Measurements from ENCODE around the gene MRPS35. TPM values are rescaled to one million over a fixed set of nuclear protein-coding genes. Genes with fewer than 3 reads are reported as not detected.
A peak's percentile ranks its signal among the peaks of the same experiment; 100 is the strongest.

MRPS35 gene
- polyA plus RNA-seq, 1 donor: 67.4 TPM

DNA sequence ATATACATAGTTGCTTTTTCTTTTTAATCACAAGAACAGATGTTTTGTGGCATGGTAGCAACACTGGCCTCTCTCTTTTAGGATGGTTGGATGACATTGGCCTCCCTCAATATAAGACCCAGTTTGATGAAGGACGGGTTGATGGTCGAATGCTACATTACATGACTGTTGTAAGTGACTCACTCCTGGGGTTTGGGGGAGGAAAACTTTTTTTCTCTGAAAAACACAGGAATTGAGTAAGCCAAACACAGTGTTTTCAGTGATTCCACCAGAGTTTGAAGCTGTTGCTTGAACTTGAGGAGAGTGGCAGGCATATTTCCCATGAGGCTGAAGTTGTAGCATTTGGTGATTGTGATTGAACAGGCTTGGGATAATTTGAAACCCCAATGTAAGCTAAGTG, 28.1 kb upstream of the MRPS35 start:
- no peak for DNase-seq
- H3K27me3 ChIP-seq (ENCODE audit: control insufficient read depth, insufficient read depth, low read length): no peaks in the 10 kb centered on the region
- H3K4me1 ChIP-seq (ENCODE audit: control insufficient read depth, insufficient read depth, low read length): no peaks in the 10 kb centered on the region
- H3K36me3 ChIP-seq (ENCODE audit: control insufficient read depth, insufficient read depth, low read length): peaks cover 40% of the 10 kb centered on the region
- H3K9me3 ChIP-seq (ENCODE audit: control insufficient read depth, low read depth, low read length): no peaks in the 10 kb centered on the region
- H3K27ac ChIP-seq (ENCODE audit: low read length): no peak overlapping the region
- WGBS (ENCODE audit: insufficient coverage, low lambda C conversion rate): no CpG with 5 or more reads among the region's 2 CpGs
- H3K4me3 ChIP-seq (ENCODE audit: low read length): no peak overlapping the region

DNA sequence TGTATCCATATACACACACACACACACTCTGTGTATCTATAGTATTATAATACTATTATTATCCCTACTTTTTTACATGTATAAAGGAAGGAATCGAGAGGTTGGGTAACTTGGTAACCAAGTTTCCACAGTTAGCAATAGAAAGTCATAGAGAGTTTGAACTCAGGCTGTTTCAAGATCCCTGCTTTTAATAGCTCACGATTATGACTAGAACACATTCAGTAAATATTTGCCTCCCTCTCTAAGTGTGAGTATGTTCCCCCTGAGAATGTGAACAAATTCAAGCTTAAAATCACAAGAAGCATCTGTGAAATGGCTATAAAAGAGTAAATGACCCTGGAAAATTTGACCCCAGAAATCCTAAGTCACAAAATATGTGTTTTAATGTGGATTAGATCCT, 25.4 kb upstream of the MRPS35 start:
- H3K4me3 ChIP-seq (ENCODE audit: low read length): no peak overlapping the region
- no peak for DNase-seq
- H3K27me3 ChIP-seq (ENCODE audit: control insufficient read depth, insufficient read depth, low read length): no peaks in the 10 kb centered on the region
- H3K9me3 ChIP-seq (ENCODE audit: control insufficient read depth, low read depth, low read length): no peaks in the 10 kb centered on the region
- peaks cover 45% of the 10 kb centered on the region for H3K36me3 ChIP-seq (ENCODE audit: control insufficient read depth, insufficient read depth, low read length)
- no peaks in the 10 kb centered on the region for H3K4me1 ChIP-seq (ENCODE audit: control insufficient read depth, insufficient read depth, low read length)
- no peak overlapping the region for H3K27ac ChIP-seq (ENCODE audit: low read length)
- WGBS (ENCODE audit: insufficient coverage, low lambda C conversion rate): no CpG with 5 or more reads among the region's 2 CpGs

DNA sequence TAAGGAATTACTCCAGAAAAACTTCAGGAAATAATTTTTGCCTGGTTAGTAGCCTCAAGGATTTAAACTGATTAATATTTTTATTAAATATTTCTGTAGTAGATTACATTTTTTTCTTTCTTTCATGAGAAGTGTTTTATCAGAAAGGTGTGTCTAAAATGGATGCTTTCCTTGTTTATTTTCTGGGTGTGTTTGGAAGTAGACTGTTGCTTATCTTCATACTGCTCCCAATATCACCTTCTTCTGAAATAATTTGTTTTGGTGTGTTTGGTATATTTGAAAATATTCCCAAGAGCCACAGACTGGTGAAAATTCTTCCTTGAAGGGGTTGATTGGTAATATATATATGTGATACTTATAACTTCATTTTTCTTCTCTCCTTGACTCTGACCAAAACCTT, 24.5 kb upstream of the MRPS35 start:
- Histone ChIP-seq H3K27ac (ENCODE audit: low read length) (no peak overlapping the region), H3K27me3 (ENCODE audit: control insufficient read depth, insufficient read depth, low read length) (no peaks in the 10 kb centered on the region), H3K4me3 (ENCODE audit: low read length) (no peak overlapping the region), H3K4me1 (ENCODE audit: control insufficient read depth, insufficient read depth, low read length) (no peaks in the 10 kb centered on the region), H3K36me3 (ENCODE audit: control insufficient read depth, insufficient read depth, low read length) (peaks cover 43% of the 10 kb centered on the region), H3K9me3 (ENCODE audit: control insufficient read depth, low read depth, low read length) (no peaks in the 10 kb centered on the region)
- no peak for DNase-seq

DNA sequence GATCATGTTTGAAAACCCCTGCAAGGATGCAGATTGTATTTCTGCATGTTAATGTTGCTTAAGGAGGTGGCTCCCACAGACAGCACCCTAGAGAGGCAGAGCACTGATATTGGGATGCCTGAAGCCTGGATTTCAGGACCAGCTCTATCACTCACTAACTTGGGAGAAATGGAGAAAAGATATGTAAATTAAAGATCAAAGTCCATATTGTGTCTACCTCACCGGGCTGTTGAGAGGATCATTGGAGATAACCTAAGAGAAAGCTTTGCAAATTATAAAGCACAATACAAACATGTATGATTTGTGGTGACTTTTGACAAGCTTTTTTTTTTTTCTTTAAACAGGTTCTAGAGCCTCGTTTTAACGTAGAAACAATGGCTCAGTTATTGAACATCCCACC, 22.0 kb upstream of the MRPS35 start:
- no peaks in the 10 kb centered on the region for H3K27me3 ChIP-seq (ENCODE audit: control insufficient read depth, insufficient read depth, low read length)
- H3K9me3 ChIP-seq (ENCODE audit: control insufficient read depth, low read depth, low read length): no peaks in the 10 kb centered on the region
- no CpG with 5 or more reads among the region's 3 CpGs for WGBS (ENCODE audit: insufficient coverage, low lambda C conversion rate)
- no peaks in the 10 kb centered on the region for H3K4me1 ChIP-seq (ENCODE audit: control insufficient read depth, insufficient read depth, low read length)
- H3K36me3 ChIP-seq (ENCODE audit: control insufficient read depth, insufficient read depth, low read length): peaks cover 42% of the 10 kb centered on the region
- DNase-seq: peak in 1 of 2 donors; percentile 36
- H3K27ac ChIP-seq (ENCODE audit: low read length): no peak overlapping the region
- no peak overlapping the region for H3K4me3 ChIP-seq (ENCODE audit: low read length)

GRCh38 chr12:27689558-27690180, 21.0 kb upstream of the MRPS35 start:
- Histone ChIP-seq H3K27me3 (ENCODE audit: control insufficient read depth, insufficient read depth, low read length) (no peaks in the 10 kb centered on the region), H3K36me3 (ENCODE audit: control insufficient read depth, insufficient read depth, low read length) (peaks cover 42% of the 10 kb centered on the region), H3K4me3 (ENCODE audit: low read length) (no peak overlapping the region), H3K4me1 (ENCODE audit: control insufficient read depth, insufficient read depth, low read length) (no peaks in the 10 kb centered on the region), H3K9me3 (ENCODE audit: control insufficient read depth, low read depth, low read length) (no peaks in the 10 kb centered on the region), H3K27ac (ENCODE audit: low read length) (no peak overlapping the region)
- 88% methylated on average over 2 of the region's 13 CpGs for WGBS (ENCODE audit: insufficient coverage, low lambda C conversion rate)
- DNase-seq: no peak

DNA sequence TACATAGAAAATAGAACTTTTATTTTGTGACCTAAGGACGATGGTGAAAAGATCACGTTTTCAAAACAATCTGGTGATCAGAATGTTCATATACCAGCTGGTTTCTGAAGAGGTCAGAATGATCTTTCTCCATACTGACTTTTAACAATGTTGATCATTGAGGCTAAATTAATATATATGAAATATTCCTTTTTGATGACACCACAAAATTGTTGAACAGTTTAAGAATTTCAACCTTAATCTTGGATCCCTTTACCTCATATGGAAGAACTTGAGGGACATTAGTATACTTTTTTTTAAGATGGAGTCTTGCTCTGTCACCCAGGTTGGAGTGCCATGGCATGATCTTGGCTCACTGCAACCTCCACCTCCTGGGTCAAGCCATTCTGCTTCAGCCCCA, 17.2 kb upstream of the MRPS35 start:
- no peak for DNase-seq
- 94% methylated on average over 2 of the region's 2 CpGs for WGBS (ENCODE audit: insufficient coverage, low lambda C conversion rate)
- Histone ChIP-seq H3K9me3 (ENCODE audit: control insufficient read depth, low read depth, low read length) (no peaks in the 10 kb centered on the region), H3K4me3 (ENCODE audit: low read length) (no peak overlapping the region), H3K27me3 (ENCODE audit: control insufficient read depth, insufficient read depth, low read length) (no peaks in the 10 kb centered on the region), H3K4me1 (ENCODE audit: control insufficient read depth, insufficient read depth, low read length) (peaks cover 9% of the 10 kb centered on the region), H3K27ac (ENCODE audit: low read length) (no peak overlapping the region), H3K36me3 (ENCODE audit: control insufficient read depth, insufficient read depth, low read length) (peaks cover 28% of the 10 kb centered on the region)

DNA sequence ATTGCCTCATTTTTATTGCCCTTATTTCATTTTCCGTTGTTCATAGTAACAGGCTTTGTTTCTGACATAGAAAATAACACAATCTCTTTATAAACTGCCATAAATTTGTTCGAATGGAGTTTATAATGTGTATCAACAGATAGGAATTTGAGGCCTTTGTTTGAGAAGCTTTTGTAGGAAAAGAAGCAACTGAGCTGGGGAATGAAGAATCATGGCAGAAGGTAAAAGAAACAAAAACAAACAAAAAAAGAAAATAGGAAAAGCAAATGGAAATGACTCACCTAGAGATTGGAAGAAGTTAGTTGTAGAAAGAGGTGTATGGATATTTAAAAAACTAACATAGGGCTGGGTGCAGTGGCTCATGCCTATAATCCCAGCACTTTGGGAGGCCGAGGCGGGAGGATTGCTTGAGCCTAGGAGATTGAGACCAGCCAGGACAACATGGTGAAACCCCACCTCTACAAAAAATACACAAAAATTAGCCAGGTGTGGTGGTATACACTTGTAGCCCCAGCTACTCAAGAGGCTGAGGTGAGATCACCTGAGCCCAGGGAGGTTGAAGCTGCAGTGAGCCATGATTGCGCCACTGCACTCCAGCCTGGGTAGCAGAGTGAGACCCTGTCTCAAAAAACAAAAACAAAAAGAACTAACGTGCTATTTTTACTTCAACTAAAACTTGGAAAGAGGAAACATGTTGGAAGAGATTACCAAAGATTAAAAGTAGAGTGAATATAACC, 14.9 kb upstream of the MRPS35 start:
- no peak overlapping the region for H3K4me3 ChIP-seq (ENCODE audit: low read length)
- H3K27me3 ChIP-seq (ENCODE audit: control insufficient read depth, insufficient read depth, low read length): no peaks in the 10 kb centered on the region
- H3K4me1 ChIP-seq (ENCODE audit: control insufficient read depth, insufficient read depth, low read length): peaks cover 9% of the 10 kb centered on the region
- no peak overlapping the region for H3K27ac ChIP-seq (ENCODE audit: low read length)
- no peak for DNase-seq
- H3K9me3 ChIP-seq (ENCODE audit: control insufficient read depth, low read depth, low read length): no peaks in the 10 kb centered on the region
- peaks cover 12% of the 10 kb centered on the region for H3K36me3 ChIP-seq (ENCODE audit: control insufficient read depth, insufficient read depth, low read length)
- WGBS (ENCODE audit: insufficient coverage, low lambda C conversion rate): 79% methylated on average over 3 of the region's 6 CpGs

DNA sequence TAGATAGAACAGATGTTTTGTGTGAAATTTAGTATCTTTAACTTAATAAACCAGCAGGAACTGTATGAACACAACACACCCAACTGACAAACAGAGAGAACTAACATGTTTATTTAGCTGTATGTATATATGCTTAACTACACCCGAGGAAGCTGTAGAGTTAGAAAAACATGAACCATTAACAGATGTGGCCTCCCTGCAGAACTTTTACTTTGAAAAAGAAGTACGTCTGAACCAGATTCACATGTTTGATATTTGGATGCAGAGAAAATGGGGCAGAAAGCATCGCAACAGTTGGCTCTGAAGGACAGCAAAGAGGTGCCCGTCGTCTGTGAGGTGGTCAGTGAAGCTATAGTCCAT, 14.4 kb upstream of the MRPS35 start, which contains the start of gene REP15:
Gene REP15, plus strand, starts transcription at position 155 of the 360 bp plus-strand sequence. Its CDS starts 116 bp downstream, at position 271.
- H3K9me3 ChIP-seq (ENCODE audit: control insufficient read depth, low read depth, low read length): no peaks in the 10 kb centered on the region
- peak within 1 kb of the TSS; percentile 21 for H3K27ac ChIP-seq (ENCODE audit: low read length)
- H3K36me3 ChIP-seq (ENCODE audit: control insufficient read depth, insufficient read depth, low read length): peaks cover 12% of the 10 kb centered on the region
- DNase-seq: peak in 1 of 2 donors; percentile 35
- WGBS (ENCODE audit: insufficient coverage, low lambda C conversion rate): no CpG with 5 or more reads among the region's 5 CpGs
- peaks cover 9% of the 10 kb centered on the region for H3K4me1 ChIP-seq (ENCODE audit: control insufficient read depth, insufficient read depth, low read length)
- peak within 1 kb of the TSS; percentile 23 for H3K4me3 ChIP-seq (ENCODE audit: low read length)
- H3K27me3 ChIP-seq (ENCODE audit: control insufficient read depth, insufficient read depth, low read length): no peaks in the 10 kb centered on the region

GRCh38 chr12:27696864-27697564, 13.6 kb upstream of the MRPS35 start:
- Histone ChIP-seq H3K9me3 (ENCODE audit: control insufficient read depth, low read depth, low read length) (no peaks in the 10 kb centered on the region), H3K4me1 (ENCODE audit: control insufficient read depth, insufficient read depth, low read length) (peaks cover 9% of the 10 kb centered on the region), H3K27ac (ENCODE audit: low read length) (peak overlapping the region; percentile 21), H3K4me3 (ENCODE audit: low read length) (peak overlapping the region; percentile 23), H3K27me3 (ENCODE audit: control insufficient read depth, insufficient read depth, low read length) (no peaks in the 10 kb centered on the region), H3K36me3 (ENCODE audit: control insufficient read depth, insufficient read depth, low read length) (peaks cover 8% of the 10 kb centered on the region)
- DNase-seq: peak; percentile 38 to 77
- 31% methylated on average over 2 of the region's 3 CpGs for WGBS (ENCODE audit: insufficient coverage, low lambda C conversion rate)

GRCh38 chr12:27703720-27704452, 6.7 kb upstream of the MRPS35 start:
- DNase-seq: peak; percentile 63 to 77
- WGBS (ENCODE audit: insufficient coverage, low lambda C conversion rate): no CpG with 5 or more reads among the region's 4 CpGs
- Histone ChIP-seq H3K27me3 (ENCODE audit: control insufficient read depth, insufficient read depth, low read length) (no peaks in the 10 kb centered on the region), H3K9me3 (ENCODE audit: control insufficient read depth, low read depth, low read length) (no peaks in the 10 kb centered on the region), H3K27ac (ENCODE audit: low read length) (no peak overlapping the region), H3K36me3 (ENCODE audit: control insufficient read depth, insufficient read depth, low read length) (no peaks in the 10 kb centered on the region), H3K4me3 (ENCODE audit: low read length) (no peak overlapping the region), H3K4me1 (ENCODE audit: control insufficient read depth, insufficient read depth, low read length) (no peaks in the 10 kb centered on the region)
